GM23248 (cell line): Measurements from ENCODE around the gene MED17.

ENCODE experiments used
- EZH2 ChIP-seq: fragments of 200-600 bp; sonication (generic); IDR thresholded peaks from 2 replicates; pipeline ENCODE4 v1.6.1; 2018; ENCODE audit warnings: antibody characterized with exemption, mild to moderate bottlenecking; ENCODE audit not compliant: insufficient read depth, poor library complexity, severe bottlenecking
- EZH2phosphoT487 ChIP-seq: fragments of 200-600 bp; sonication (generic); IDR thresholded peaks from 2 replicates; pipeline ENCODE4 v1.6.1; 2018; ENCODE audit warnings: antibody characterized with exemption, moderate library complexity, mild to moderate bottlenecking, low read depth; ENCODE audit not compliant: insufficient read depth

- TF ChIP-seq EZH2 (no peak), EZH2phosphoT487 (no peak)
Observed at GRCh38 chr11:93753241-93753640, 30.8 kb upstream of the MED17 start.
